D721Med (cell line): ENCODE results near the gene LAMB1.

Experiments
- DNase-seq: peaks from one replicate; pipeline ENCODE4 v3.0.0; 2011; ENCODE audit warnings: low spot score; ENCODE audit not compliant: insufficient read length
- FAIRE-seq: peaks from 2 replicates; lab custom pipeline; 2011; peaks lifted over from hg19 to GRCh38; lab: Jason Lieb, UNC
- CTCF ChIP-seq: IDR thresholded peaks from 2 replicates; pipeline ENCODE4 v1.5.1; 2012; ENCODE audit warnings: mild to moderate bottlenecking, control low read depth; ENCODE audit not compliant: insufficient read depth; ENCODE audit errors: missing control alignments

LAMB1 gene

GRCh38 chr7:107989618-107990373, 13.2 kb downstream of the LAMB1 start:
- DNase-seq (no peak), FAIRE-seq (no peak)
- TF ChIP-seq CTCF = no peak

GRCh38 chr7:107982918-107983389, 20.0 kb downstream of the LAMB1 start:
- no peak for DNase-seq
- no peak for FAIRE-seq
- TF ChIP-seq CTCF = no peak

DNA sequence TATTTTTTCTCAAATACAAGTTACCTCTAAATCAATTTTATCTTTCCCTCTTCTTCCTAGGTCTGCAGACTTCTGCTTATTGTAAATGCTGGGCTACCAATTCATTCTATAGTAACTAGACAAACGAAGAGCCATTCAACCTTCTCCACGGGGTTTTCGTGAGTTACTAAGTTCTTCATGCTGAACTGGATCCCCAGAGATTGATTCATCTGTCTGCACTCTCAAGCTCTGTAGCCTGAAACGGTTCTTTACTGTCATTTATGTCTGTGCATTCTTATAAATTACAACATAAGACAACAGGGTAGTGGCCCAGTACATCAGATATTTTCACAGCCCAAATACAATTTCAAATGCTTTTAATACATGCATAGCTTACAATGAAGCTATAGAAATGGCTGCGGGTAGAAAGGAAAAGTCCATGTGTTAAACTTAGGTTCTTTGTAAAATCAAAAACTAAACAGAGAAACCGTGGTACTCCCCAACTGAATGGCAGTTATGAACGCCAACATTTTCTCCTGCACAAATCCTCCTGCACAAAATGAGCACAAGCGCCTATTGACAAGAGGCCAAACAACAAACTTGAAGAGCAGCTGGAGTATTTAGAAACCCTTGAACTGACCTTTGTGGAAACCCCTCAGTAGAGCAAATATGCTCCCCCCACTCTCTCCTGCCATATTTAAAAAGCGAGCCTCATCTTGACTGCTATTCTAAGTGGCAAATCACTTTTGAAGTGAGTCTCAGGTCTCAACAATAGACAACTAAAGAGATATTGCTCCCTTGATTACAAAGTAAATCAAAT, 20.7 kb downstream of the LAMB1 start:
- no peak for TF ChIP-seq CTCF
- FAIRE-seq (no peak), DNase-seq (no peak)

DNA sequence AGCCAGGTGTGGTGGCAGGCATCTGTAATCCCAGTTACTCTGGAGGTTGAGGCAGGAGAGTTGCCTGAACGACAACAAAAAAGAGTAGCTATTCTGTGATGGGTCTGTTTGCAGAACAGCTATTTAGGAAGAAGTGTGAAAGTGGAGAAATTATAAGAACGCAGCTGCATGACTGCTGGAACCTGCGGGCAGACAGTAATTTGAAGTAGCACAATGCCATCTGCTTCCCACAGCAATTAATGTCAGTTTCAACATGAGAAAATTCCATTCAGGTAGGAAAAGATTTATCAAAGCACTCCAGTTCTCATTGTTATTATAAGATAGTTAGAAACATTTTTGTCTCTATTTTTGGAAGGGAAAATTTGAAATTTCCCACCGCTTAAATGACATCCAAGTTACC, 21.5 kb downstream of the LAMB1 start:
- no peak for FAIRE-seq
- no peak for DNase-seq

GRCh38 chr7:107980671-107981190, 22.2 kb downstream of the LAMB1 start:
- TF ChIP-seq CTCF = no peak
- FAIRE-seq (no peak), DNase-seq (no peak)

More for the DNA sequence above, 21.5 kb downstream of the LAMB1 start:
- no peak for TF ChIP-seq CTCF

DNA sequence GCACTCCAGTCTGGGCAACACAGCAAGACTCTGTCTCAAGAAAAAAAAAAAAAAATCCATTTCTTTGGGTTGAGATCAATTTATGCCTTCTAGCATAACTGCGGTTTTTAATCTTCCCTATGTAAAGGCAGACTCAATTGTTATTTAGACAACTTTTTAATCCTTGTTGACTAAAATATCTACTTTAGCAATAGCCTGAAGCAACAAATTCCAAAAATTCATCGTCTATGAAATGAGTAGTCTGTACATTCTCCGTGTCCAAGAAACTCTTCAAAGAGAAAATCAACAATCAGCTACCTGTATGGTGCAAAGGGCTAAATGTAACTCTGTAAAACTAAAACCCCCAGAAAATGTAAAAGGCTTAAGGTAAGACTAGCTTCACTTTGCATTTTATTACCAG, 22.8 kb downstream of the LAMB1 start:
- FAIRE-seq = no peak
- no peak for DNase-seq
- no peak for TF ChIP-seq CTCF
